ENCODE measurements around the gene A2ML1.
"Not testable (repeated sequence)": the region's sequence is repeated elsewhere in the genome, so short reads cannot be mapped to it uniquely, and the experiment has no call there.

Gene A2ML1

GRCh38 chr12:8917751-8918150 lies 95.3 kb downstream of the A2ML1 start:
- H3K4me2 ChIP-seq = no peak overlapping the region
- H3K36me3 ChIP-seq (ENCODE audit: insufficient read depth) = no peaks in the 10 kb centered on the region
- H2AFZ ChIP-seq (ENCODE audit: low read depth) = no peak overlapping the region
- no peak overlapping the region for H3K4me3 ChIP-seq (IDR thresholded peaks at IDR 0.05; ENCODE audit: insufficient read depth, low read depth, low read length)
- H3K27me3 ChIP-seq (ENCODE audit: insufficient read depth, low read depth) = no peaks in the 10 kb centered on the region
- no peaks in the 10 kb centered on the region for H4K20me1 ChIP-seq (ENCODE audit: insufficient read depth)
- no peak overlapping the region for H3K27ac ChIP-seq
- H3K79me2 ChIP-seq (ENCODE audit: insufficient read depth, low read depth) = no peaks in the 10 kb centered on the region
- H3K4me1 ChIP-seq (ENCODE audit: low read depth, poor library complexity, severe bottlenecking) = peaks cover 13% of the 10 kb centered on the region
- no peak for TF ChIP-seq CTCF (conservative IDR thresholded peaks at IDR 0.05; ENCODE audit: low read depth, low read length)
- H3K9ac ChIP-seq = no peak overlapping the region

- not testable (repeated sequence) for H3K36me3 ChIP-seq (ENCODE audit: insufficient read depth); H3K4me3 ChIP-seq (IDR thresholded peaks at IDR 0.05; ENCODE audit: insufficient read depth, low read depth, low read length); H3K9ac ChIP-seq; H3K27ac ChIP-seq; H3K4me1 ChIP-seq (ENCODE audit: low read depth, poor library complexity, severe bottlenecking); H3K79me2 ChIP-seq (ENCODE audit: insufficient read depth, low read depth); H4K20me1 ChIP-seq (ENCODE audit: insufficient read depth); H3K4me2 ChIP-seq; H2AFZ ChIP-seq (ENCODE audit: low read depth); H3K27me3 ChIP-seq (ENCODE audit: insufficient read depth, low read depth)
These were observed 97.2 kb downstream of the A2ML1 start for GRCh38 chr12:8919643-8920042.

GRCh38 chr12:8922544-8922943 lies 100.1 kb downstream of the A2ML1 start:
- no peaks in the 10 kb centered on the region for H3K4me1 ChIP-seq (ENCODE audit: low read depth, poor library complexity, severe bottlenecking)
- no peak overlapping the region for H3K9ac ChIP-seq
- no peaks in the 10 kb centered on the region for H3K36me3 ChIP-seq (ENCODE audit: insufficient read depth)
- H3K4me2 ChIP-seq = no peak overlapping the region
- no peak overlapping the region for H3K27ac ChIP-seq
- H2AFZ ChIP-seq (ENCODE audit: low read depth) = no peak overlapping the region
- no peak overlapping the region for H3K4me3 ChIP-seq (IDR thresholded peaks at IDR 0.05; ENCODE audit: insufficient read depth, low read depth, low read length)
- H3K79me2 ChIP-seq (ENCODE audit: insufficient read depth, low read depth) = no peaks in the 10 kb centered on the region
- H3K27me3 ChIP-seq (ENCODE audit: insufficient read depth, low read depth) = no peaks in the 10 kb centered on the region
- H4K20me1 ChIP-seq (ENCODE audit: insufficient read depth) = no peaks in the 10 kb centered on the region
- TF ChIP-seq CTCF (conservative IDR thresholded peaks at IDR 0.05; ENCODE audit: low read depth, low read length) = no peak

All from KMS-11 (cell line).